Stimulated activated CD8-positive, alpha-beta memory T cell treated with anti-CD3 and anti-CD28 coated beads, Interleukin-4, amount 100 ng/mL, for 1 hour (primary cell): ENCODE measurements around the gene OR2C1.

Experiments
- DNase-seq, 2 donors: peaks; one replicate each; pipeline ENCODE4 v3.0.0-alpha.2; 2020; ENCODE audit warnings: low read depth in 2 of 2, low spot score in 1 of 2

OR2C1 gene

DNA sequence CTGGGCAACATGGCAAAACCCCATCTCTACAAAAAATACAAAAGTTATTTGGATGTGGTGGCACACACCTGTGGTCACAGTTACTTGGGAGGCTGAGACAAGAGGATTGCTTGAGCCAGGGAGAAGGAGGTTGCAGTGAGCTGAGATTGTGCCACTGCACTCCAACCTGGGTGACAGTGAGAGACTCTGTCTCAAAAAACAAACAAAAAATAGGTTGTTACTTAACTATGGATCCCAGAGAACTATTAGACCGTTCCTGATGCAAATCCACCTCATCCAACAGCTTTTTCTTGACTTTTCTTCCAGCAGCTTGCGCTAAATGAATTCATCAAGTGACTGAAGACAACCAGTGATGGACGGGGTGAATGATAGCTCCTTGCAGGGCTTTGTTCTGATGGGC is at the start of gene OR2C1:
OR2C1 (plus strand) TSS at position 301 of the 400 bp plus-strand sequence; CDS start at position 353, 52 bp downstream.
- no peak for DNase-seq

DNA sequence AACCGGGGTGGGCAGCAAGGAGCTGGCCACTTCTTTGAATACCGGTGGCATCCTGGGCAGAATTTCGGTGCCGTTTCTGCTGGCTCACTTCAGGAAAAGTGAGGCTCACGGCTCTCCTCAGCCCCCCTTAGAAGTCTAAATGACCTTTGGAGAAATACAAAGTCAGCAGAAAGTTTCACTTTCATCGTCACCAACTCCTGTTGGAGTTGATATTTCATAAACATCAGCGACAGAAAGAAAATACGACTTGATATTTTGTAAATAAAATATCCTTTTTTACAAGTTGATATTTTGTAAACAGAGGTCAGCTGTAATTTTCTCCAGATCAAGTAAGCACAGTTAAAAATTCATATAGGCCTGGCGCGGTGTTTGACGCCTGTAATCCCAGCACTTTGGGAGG is 49.6 kb upstream of the OR2C1 start:
- no peak for DNase-seq

DNA sequence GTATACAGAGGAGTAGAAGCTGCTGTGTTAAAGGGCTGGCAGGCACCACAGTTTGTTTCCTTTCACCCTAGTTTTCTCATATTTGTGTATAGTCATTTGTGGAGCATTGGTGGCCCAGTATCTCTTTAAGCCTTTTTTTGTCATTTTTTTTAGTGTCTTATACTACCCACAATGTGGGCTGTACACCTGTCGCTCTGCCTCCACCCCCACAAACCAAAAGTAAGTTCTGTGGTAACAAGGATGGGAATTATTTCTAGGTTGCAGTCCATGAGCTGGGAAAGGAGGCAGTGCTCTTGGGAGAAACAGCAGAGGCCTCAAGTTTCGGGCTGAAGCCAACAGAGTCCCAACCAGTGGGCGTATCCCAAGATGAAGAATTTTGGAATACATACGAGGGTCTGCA is 44.2 kb upstream of the OR2C1 start:
- no peak for DNase-seq

DNA sequence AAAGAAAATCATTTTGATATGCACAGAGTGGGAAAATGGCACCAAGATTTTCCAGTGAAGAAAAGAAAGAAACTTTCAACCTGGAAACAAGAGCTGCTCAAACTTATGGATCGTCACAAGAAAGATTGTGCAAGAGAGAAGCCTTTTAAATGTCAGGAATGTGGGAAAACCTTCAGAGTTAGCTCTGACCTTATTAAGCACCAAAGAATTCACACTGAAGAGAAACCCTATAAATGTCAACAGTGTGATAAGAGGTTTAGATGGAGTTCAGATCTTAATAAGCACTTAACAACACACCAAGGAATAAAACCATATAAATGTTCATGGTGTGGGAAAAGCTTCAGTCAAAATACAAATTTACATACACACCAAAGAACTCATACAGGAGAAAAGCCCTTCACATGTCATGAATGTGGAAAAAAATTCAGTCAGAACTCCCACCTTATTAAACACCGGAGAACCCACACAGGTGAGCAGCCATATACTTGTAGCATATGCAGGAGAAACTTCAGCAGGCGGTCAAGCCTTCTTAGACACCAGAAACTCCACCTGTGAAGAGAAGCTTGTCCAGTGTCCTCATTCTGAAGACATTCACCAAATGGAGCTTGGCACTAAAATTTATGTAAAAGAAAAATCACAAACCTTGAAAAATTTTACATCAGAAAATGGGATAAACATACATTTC is 38.2 kb upstream of the OR2C1 start:
- DNase-seq: no peak

DNA sequence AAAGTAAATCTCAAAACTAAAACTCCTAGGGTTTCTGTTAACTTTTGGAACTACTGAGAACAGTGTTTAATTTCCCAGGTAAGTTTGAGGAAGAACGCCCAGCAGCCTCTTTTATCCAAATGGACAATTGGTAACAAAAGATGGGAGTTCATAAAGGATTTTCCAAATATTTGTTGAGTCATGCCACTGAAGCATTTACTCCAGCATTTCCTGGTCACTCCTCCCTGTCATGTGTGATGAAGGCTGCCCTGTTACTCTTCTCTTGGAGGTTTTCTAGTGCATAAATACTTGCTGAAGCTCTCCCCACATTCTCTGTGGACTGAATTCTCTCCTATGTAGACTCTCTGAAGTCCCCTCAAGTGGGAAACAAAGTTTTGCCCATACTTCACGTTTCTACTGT is 33.9 kb upstream of the OR2C1 start:
- DNase-seq: no peak

DNA sequence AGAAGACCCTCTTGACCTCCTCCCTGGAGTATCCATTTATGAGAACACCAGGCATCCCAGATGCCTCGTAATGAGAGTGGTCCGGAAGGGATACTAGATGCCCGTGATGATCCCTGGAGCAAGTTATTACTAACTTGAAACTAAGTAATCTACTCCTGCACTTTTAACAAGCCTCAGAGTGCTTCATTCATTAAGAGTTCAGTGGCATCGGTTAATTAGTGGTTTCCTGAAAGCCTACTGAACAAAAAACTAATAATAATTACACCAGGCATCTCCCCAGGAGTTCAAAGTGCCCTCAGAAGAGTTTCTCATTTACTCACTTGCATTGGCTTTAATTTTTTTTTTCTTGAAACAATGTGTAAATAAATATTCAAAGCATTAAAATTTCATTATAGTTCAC is 28.2 kb upstream of the OR2C1 start:
- no peak for DNase-seq

DNA sequence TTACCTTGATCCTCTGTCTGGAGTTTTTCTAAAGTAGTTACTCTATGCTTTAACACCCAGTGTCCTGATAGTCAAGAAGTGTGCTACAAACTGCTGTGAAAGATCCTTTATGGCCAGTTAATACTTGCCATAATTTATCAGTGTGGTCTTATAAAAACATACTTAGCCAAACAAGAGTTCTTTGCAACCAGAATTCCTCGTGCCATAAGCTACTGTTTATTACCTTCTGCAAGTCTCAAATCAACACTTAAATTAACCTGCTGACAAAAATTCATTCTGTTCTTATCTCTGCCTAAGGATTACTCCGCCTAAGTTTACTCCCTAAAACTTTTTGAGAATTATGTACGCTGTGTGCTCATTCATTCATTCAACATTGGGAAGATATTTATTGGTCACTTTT is 27.6 kb upstream of the OR2C1 start:
- DNase-seq: no peak

DNA sequence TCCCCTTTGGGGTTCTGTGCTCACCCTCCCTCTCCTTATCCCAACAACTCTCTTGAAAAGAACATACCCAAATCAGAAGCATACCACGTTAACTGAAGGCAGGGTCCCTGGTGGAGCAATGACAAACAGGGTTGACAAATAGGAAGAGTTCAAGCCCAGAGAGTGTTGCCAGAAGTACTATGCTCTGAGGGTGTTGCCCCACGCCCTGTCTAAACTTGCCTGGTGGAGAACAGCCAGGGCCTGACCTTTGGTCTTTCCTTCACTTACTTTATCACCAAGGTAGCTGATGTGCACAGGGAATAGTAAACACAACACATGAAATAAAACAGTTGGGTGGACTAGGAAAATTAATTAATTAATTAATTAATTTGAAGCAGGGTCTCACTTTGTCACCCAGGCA is 27.0 kb upstream of the OR2C1 start:
- no peak for DNase-seq

DNA sequence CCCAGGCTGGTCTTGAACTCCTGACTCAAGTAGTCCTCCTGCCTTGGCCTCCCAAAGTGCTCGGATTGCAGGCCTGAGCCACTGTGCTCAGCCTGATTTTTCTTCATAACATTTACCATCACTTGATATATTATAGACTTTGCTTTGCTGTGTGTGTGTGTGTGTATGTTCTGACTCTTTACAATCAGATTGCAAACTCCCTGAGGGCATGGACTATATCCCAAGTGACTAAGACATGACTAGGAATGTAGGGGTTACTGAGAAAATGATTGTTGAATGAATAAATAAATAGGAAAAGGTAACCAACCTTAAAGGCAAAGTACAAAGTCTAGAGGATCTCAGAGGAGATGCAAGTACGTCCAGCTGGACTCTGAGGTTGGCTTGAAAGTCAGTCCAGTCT is 9.6 kb upstream of the OR2C1 start:
- no peak for DNase-seq

DNA sequence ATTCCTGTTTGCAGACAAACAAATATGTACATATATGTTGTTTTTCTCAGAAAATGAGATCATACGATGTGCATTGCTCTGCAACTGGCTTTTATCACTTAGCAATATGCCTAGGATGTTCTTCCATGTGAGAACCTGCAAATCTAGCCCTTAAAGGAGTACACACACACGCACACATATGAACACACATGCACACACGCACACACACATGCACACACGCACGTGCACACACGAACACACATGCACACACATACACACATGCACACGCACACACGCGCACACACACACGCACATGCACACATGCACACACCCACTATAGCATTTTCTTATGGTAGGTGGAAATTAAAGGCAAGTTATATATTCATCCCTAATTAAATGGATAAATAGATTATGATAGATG is 8.1 kb upstream of the OR2C1 start:
- DNase-seq: no peak

DNA sequence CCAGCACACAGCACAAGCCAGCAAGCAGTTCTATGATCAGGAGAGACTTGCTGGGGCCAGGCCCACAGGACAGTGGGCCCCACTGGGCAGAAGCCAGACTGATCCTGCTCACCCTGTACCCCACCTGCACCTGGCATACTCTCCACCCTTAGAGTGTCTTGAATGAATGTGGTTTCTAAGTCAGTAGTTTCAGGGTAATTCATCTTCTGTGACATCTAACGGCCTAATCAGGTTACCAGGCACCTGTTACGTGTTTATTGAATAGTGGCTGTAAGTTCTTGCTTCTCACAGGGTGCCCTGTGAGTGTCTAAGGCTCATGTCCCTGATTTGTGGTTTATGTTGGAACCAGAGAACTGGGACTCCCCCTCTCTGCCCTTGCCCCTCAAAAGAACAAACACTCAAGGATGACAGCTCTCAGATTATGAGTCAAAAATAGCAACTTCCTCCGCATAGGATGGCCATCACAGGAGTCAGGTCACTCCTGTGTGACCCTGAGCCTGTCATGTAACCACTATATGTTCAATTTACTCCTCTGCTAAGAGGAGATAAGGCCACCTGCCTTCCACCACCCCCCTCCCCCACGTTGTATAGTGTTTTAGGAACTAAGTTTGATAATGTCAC is 7.0 kb upstream of the OR2C1 start:
- no peak for DNase-seq

DNA sequence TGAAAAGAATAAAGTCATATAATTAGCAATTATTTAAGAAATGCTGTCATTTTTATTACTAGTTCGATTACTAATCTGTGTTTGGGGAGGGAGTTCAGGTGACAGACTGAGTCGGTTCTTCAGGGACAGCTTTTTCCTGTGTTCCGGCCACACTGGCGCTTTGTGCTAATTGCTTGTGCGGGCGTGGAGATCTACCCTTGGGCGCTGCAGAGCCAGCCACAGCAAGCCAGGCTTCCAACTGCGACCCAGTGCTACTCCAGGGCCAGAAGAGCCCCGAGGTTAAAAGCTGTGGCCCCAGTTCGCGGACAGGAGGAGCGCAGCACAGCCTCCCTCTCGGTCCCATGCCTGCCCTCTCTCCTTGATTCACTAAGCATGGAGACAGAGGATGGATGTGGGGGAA is 6.5 kb upstream of the OR2C1 start:
- no peak for DNase-seq

DNA sequence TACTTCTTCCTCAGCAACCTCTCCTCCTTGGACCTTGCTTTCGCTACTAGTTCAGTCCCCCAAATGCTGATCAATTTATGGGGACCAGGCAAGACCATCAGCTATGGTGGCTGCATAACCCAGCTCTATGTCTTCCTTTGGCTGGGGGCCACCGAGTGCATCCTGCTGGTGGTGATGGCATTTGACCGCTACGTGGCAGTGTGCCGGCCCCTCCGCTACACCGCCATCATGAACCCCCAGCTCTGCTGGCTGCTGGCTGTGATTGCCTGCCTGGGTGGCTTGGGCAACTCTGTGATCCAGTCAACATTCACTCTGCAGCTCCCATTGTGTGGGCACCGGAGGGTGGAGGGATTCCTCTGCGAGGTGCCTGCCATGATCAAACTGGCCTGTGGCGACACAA is 429 bp downstream of the OR2C1 start:
- DNase-seq: no peak

DNA sequence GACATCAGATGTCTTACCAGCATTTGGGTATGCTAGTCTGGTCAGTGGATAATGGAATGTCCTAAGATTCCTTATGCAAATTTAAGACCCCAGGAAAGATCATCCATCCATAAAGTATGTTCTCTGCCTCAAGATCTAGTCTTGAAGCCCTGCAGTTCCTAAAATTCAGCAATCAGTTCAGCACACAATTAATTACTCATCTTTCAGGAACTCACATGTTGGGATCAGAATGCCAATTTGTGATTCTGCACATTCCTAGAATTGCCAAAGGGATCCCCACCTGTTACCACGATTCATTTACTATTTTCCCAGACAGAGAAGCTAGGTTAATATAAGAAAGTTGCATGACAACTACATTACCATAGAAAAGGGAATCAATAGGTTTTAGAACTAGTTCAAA is 3.2 kb downstream of the OR2C1 start:
- DNase-seq: no peak

DNA sequence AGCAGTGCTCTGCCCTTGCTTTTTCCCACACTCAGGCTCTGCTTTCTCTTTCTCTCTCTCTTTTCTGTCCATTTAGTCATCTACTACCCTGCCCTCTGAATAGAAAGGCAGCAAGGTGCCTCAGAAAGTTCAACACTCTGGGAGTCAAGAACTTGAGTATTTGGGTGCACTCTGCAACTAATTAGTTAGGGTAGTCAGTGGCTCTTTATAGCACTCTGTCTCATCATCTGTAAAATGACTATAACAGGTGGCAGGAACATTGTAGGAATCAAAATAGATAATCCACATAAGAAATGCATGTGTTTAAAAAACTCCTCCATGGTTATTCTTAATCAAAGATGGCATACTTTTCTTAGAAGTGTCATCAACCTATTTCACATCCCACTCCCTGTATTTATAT is 7.2 kb downstream of the OR2C1 start:
- DNase-seq: no peak

DNA sequence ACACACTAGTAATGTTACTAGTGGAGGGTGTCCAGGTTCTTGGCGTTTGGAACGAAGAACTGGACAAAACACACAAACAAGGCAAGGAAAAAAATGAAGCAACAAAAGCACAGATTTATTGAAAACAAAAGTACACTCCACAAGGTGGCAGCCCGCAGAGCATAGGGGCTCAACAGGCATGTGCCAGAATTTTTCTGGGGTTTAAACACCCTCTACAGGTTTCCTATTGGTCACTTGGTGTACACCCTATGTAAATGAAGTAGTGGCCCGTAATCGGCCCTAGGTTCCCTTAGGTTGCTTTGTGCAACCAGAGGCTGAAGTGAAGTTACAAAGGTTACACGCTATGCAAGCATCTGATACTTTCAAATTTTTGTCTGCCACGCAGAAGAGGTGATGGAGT is 8.1 kb downstream of the OR2C1 start:
- DNase-seq: no peak

DNA sequence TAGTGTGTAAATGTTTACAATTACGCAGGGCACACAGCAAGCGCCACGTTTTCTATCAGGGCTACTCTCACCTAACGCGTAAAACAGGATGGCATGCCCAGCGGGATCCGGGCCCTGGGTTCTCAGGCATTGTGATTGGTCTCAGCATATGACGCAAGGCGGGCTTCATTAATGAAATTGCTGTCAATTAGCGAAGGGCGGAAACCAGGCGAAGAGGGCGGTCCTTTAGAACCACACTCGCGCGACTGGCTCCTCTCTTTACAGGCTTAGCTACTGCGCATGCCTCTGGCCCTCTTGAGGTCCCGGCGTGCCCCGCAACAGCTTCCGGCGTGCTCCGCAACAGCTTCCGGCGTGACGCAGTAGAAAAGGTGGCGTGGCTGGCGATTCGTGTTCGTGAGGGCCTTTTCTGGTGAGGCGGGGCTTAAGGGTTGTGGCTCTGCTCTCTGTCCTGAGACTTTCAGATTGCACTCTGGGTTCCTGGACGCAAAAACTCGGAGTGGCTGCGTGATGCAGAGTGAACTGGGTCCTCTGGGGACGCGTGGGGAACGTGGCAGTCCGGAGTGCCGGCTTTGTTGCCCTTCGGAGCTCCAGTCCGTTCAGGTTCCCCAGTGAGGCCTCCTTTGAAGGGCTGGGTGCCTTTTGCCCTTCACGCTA is 9.2 kb downstream of the OR2C1 start:
- peak; percentile 36 to 66 for DNase-seq

DNA sequence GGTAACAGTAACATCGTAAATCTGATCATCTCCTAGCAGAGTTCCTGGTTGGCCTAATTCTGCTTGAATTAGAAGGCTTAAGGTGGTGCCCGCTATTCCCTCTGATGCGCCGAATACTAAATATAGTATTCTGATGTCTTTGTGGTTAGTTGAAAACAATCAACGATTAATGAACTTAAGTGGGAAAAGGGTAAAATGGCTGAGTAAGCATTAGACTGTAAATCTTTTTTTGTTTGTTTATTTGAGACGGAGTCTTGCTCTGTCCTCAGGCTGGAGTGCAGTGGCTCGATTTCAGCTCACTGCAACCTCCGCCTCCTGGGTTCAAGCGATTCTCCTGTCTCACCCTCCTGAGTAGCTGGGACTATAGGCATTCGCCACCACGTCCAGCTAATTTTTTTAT is 13.4 kb downstream of the OR2C1 start:
- DNase-seq: no peak

DNA sequence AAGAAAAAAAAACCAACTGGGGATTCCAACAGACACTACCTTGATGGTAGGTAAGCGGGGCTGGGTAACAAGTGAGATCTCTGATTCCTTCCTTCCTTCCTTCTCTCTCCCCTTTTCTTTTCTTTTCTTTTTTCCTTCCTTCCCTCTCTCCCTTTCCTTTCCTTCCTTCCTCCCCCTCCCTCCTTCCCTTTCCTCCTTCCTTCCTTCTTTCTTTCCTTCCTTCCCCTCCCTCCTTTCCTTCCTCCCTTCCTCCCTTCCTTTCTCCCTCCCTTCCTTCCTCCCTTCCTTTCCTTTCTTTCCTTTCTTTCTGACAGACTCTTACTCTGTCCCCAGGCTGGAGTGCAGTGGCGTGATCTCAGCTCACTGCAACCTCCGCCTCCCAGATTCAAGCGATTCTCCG is 20.0 kb downstream of the OR2C1 start:
- no peak for DNase-seq

DNA sequence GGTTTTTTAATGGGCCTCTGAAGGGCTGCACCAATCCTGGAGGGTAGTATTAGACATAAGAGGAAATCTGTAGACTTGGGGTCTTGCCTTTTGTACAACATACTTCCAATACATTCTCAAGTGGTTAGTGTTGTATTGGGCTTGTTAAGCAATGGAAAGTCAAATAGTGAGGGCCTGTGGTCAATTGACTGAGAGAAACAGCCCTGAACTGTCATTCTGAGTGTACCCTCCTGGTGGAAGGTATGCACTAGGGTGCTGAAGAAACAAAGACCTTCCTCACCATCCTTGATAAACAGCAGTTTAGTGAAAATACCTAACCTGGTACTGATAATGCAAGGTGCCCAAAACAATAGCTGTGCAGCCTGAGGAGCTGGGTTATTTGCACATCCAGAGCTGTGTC is 22.2 kb downstream of the OR2C1 start:
- DNase-seq: no peak

DNA sequence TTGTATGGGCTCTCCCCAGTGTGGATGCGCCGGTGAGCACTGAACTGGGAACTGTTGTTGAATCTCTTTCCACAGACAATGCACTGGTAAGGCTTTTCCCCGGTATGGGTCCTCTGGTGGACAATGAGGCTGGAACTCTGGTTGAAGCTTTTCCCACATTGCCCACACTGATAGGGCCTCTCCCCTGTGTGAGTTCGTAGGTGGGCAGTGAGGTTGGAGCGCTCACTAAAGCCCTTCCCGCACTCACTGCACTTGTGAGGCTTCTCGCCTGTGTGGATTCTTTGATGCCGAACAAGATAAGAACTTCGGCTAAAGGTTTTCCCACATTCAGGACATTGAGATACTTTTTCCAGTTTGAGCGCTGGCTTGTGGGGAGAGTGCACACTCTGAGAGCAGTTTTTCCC is 27.4 kb downstream of the OR2C1 start:
- no peak for DNase-seq

DNA sequence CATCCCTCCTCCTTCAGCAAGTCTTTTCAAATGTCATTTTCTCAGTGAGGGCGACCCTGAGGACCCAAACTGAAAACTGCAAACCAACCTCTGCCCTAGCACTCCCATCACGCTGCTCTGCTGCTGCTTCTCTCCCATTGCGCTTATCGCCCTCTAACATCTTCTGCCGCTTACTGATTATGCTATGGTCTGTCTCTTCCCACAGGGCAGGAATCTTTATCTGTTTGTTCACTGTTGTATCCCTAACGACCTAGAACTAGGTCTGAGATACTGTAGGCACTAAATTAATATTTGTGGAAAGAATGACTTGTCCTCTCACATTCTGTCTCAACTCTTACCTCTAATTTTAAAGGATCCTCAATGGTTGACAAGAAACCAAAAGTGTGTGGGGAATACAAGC is 32.6 kb downstream of the OR2C1 start:
- DNase-seq: no peak
